AG04450 (cell line): Measurements from ENCODE around the gene TIMP2. TPM values are rescaled to one million over a fixed set of nuclear protein-coding genes. Genes with fewer than 3 reads are reported as not detected.

ENCODE experiments used
- CTCF ChIA-PET: fragments of 300-600, 350-600 bp; formaldehyde crosslinking; extraction: SDS; loops from one replicate; lab custom pipeline; 2022; ENCODE audit warnings: antibody characterized with exemption, inconsistent platforms; lab: Charles Lee
- POLR2A ChIA-PET: fragments of 350-600 bp; formaldehyde crosslinking; extraction: SDS; loops from one replicate; lab custom pipeline; 2021; ENCODE audit warnings: antibody characterized with exemption, inconsistent platforms; lab: Yijun Ruan, JAX
- DNase-seq: peaks from one replicate; pipeline ENCODE4 v3.0.0-alpha.2; 2011; ENCODE audit warnings: low read depth, low spot score
- H3K27ac ChIP-seq: one replicate; pipeline ENCODE4 v1.5.1; 2012; ENCODE audit warnings: low read depth, low read length, control low read depth
- H3K27me3 ChIP-seq: one replicate; pipeline ENCODE4 v1.6.0; 2012; ENCODE audit warnings: low read length; ENCODE audit not compliant: control insufficient read depth, insufficient read depth
- H3K4me3 ChIP-seq: 2 replicates; pipeline ENCODE4 v1.5.1; 2011; ENCODE audit warnings: mild to moderate bottlenecking, low read depth, low read length, control low read depth
- H3K9me3 ChIP-seq: 2 replicates; pipeline ENCODE4 v1.5.1; 2012; ENCODE audit warnings: low read length; ENCODE audit not compliant: control insufficient read depth, insufficient read depth
- CTCF ChIP-seq: IDR thresholded peaks from 2 replicates; pipeline ENCODE4 v1.5.1; 2011; ENCODE audit warnings: low read depth, low read length, control low read depth, inconsistent platforms
- polyA plus RNA-seq: library from polyadenylated mRNA; depleted of rRNA; stranded (reverse); fragments of >200 nt; gene quantifications from 2 replicates; pipeline ENCODE4 v1.2.3, GENCODE V29; 2011

The TIMP2 gene
- polyA plus RNA-seq, 1 experiment = 356 TPM

- no peak overlapping the region for H3K27ac ChIP-seq
- no peak for DNase-seq
- H3K4me3 ChIP-seq = no peak overlapping the region
- no peak for TF ChIP-seq CTCF
- H3K9me3 ChIP-seq = no peaks in the 10 kb centered on the region
- POLR2A ChIA-PET = no interaction called here
- CTCF ChIA-PET = interaction anchor here (0.9 to 1.1 kb wide), 5 partner anchors 18 to 332 kb away, joined by 3 to 4 read pairs (median 3); no protein-coding TSS in a partner anchor
- no peaks in the 10 kb centered on the region for H3K27me3 ChIP-seq
These were observed 95.7 kb downstream of the TIMP2 start for GRCh38 chr17:78829477-78829876.

- Histone ChIP-seq H3K4me3 (no peak overlapping the region), H3K27ac (no peak overlapping the region), H3K9me3 (no peaks in the 10 kb centered on the region), H3K27me3 (no peaks in the 10 kb centered on the region)
- CTCF ChIA-PET = interaction anchor here (0.9 to 1.1 kb wide), 4 partner anchors 17 to 332 kb away, joined by 3 to 4 read pairs (median 3); no protein-coding TSS in a partner anchor
- peak; percentile 38 for DNase-seq
- peak; percentile 64 for TF ChIP-seq CTCF
- POLR2A ChIA-PET = no interaction called here
These were observed 96.6 kb downstream of the TIMP2 start for GRCh38 chr17:78828470-78829185.

GRCh38 chr17:78826836-78827509 is 98.2 kb downstream of the TIMP2 start:
- Histone ChIP-seq H3K4me3 (no peak overlapping the region), H3K27me3 (no peaks in the 10 kb centered on the region), H3K9me3 (no peaks in the 10 kb centered on the region), H3K27ac (peak overlapping the region; percentile 11)
- no peak for DNase-seq
- CTCF ChIA-PET = no interaction called here
- TF ChIP-seq CTCF = no peak
- POLR2A ChIA-PET = interaction anchor here (0.7 kb wide), 1 partner anchor 105 kb away, joined by 3 read pairs; no protein-coding TSS in a partner anchor

GRCh38 chr17:78826421-78826820 is 98.8 kb downstream of the TIMP2 start:
- Histone ChIP-seq H3K27ac (no peak overlapping the region), H3K4me3 (no peak overlapping the region), H3K9me3 (no peaks in the 10 kb centered on the region), H3K27me3 (no peaks in the 10 kb centered on the region)
- no peak for DNase-seq
- TF ChIP-seq CTCF = no peak
- ChIA-PET CTCF (no interaction called here), POLR2A (no interaction called here)

GRCh38 chr17:78825696-78826095 is 99.5 kb downstream of the TIMP2 start:
- no peak overlapping the region for H3K4me3 ChIP-seq
- no peaks in the 10 kb centered on the region for H3K9me3 ChIP-seq
- CTCF ChIA-PET = no interaction called here
- POLR2A ChIA-PET = no interaction called here
- no peaks in the 10 kb centered on the region for H3K27me3 ChIP-seq
- TF ChIP-seq CTCF = no peak
- H3K27ac ChIP-seq = no peak overlapping the region
- DNase-seq = no peak
